Measurements from ENCODE around the gene LIMK1.
"Not testable (repeated sequence)": the region's sequence is repeated elsewhere in the genome, so short reads cannot be mapped to it uniquely, and the experiment has no call there.

The LIMK1 gene

DNA sequence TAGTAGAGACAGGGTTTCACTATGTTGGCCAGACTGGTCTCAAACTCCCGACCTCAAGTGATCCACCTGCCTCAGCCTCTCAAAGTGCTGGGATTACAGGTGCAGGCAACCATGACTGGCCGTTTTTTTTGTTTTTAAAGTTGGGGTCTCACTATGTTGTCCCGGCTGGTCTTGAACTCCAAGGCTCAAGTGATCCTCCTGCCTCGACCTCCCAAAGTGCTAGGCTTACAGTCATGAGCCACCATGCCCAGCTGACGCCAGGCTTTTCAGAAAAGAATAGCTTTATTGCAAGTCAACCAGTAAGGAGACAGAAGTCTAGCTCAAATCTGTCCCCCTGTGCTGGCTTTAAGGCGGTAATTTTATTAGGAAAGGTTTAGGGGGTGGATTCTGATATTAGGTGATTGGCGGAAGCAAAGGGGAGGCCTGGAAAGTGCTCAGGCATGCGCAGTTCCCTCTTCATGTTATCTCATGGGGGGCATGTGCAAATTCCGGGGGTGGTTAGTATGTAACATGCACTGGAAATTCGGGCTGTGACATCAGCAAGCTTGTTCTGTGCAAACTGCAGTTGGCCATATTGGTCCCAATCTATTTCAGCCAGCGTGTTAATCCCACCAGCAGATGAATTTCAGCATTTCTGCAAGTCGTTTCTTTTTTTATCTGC, 42.7 kb downstream of the LIMK1 start:
- DNase-seq = no peak

DNA sequence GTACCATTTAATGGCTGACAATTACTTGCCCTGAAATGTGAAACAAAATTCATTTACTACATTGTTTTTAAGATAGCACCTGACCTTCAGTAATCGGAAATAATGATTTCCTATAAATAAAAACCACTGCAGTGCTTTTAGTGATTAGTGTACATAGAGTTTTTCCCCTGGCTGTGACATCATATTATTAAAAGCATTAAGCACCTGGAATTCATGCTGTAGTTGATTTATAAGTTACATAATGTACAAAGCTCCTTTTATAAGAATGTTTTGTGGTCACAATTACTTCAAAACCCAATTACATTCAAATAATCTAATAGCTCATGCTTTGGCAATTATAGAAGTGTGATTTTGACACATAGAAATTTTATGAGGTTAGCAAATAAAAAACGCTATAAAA, 46.3 kb downstream of the LIMK1 start:
- DNase-seq = no peak

DNA sequence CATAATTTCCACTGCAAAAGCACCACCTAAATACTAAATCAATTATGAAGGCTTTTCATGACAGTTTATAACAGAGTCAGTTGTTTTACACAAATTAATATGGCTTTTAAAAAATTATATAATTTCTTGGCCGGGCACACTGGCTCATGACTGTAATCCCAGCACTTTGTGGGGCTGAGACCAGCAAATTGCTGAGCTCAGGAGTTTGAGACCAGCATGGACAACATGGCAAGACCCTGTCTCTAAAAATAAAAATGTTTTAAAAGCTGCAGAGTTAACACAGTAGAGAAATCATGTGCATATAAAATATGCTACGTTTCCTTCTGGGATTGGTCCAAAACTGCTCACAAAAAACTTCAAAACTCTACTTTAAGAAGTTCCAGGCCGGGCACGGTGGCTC, 46.9 kb downstream of the LIMK1 start:
- DNase-seq = no peak

DNA sequence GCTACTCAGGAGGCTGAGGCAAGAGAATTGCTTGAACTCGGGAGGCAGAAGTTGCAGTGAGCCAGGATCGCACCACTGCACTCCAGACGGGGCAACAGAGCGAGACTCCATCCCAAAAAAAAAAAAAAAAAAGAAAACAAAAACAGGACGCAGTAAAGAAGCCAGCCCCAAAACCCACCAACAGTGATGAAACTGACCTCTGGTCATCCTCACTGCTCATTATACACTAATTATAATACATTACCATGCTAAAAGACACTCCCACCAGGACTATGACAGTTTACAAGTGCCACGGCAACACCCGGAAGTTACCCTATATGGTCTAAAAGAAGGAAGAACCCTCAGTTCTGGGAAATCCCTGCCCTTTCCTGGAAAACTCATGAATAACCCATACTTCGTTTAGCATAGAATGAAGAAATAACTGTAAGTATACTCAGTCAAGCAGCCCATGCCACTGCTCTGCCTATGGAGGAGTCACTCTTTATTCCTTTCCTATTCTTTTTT, 50.6 kb downstream of the LIMK1 start:
- DNase-seq = no peak

DNA sequence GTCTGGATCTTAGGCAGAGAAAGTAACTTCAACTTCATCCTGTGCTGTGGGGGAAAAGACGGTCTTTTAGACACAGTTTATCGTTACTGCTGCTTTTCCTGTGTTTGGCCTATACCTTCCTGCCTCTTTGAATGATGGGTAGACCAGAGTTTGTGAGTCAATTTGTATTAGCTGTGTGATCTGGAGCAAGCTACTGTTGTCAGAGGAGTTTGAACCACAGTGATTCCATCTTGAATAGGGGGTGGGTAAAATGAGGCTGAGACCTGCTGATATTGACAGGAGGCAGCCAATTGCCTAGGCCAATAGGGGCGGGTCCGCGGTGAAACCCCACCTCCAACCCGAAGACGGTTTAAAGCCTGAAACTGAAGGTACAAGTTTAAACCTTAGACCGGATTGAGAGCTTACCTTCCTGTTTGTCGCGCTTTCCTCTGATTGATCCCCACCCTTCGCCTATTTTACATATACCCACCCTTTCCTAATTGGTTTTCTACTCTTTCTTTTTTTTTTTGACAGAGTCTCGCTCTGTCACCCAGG, 54.8 kb downstream of the LIMK1 start:
- no peak for DNase-seq

DNA sequence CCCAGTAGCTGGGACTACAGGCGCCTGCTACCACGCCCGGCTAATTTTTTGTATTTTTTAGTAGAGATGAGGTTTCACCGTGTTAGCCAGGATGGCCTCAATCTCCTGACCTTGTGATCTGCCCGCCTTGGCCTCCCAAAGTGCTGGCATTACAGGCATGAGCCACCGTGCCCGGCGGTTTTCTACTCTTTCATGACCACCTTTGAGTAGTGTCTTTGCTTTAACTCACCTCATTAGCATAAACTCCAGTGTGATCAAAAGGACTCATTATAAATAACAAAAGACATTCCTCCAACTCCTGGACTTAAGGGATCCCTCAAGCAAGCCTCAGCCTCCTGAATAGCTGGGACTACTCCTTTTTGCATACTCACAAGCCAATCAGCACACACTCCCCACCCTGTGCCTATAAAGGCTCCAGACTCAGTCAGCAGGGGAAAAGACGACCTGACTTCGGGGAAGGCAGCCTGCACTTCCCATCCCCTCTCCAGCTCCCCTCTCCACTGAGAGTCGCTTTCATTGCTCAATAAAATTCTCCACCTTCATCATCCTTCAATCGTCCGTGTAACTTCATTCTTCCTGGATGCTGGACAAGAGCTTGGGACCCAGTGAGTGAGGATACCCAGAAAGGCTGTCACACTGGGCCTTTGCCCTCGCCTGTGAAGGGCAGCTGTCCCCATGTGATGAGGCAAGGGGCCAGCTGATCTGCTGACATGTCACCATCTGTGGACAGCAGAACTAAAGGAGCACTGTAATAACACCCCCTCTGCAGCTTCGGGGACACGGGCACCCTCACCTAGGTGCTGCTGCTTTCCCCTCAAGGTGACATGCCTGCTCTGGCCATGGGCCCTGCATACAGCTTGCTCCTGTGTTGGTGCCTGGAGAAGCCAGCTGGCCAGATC, 55.6 kb downstream of the LIMK1 start:
- DNase-seq = no peak

DNA sequence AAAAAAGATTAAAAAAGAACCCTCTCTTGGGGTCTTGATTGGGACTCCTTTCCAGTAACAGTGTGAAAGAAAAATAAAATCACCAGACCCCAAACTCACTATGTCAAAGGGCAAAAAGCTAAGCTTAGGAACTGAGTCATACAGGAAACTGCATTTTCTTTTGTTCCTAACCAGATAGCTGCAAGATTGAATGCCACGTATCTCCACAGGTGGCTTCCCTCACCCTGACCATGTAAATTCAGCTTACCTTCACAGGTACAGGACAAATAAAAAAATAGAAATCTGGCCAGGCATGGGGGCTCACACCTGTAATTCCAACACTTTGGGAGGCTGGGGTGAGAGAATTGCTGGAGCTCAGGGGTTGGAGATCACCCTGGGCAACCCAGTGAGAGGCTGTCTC, 58.1 kb downstream of the LIMK1 start:
- DNase-seq = no peak

DNA sequence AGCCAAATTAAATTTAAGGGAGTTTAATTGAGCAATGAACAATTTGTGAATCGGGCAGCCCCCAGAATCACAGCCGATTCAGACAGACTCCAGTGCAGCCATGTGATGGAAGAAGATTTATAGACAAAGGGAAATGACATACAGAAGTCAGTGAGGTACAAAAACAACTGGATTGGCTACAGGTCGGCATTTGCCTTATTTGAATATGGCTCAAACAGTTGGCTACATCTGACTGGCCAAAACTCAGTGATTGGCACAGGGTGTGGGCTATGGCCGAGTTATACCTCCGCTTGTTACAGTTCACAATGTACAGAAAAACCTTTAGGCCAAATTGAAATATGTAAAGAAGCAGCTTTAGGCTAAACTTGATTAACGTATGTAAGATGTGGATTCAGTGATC, 59.8 kb downstream of the LIMK1 start:
- DNase-seq = no peak

DNA sequence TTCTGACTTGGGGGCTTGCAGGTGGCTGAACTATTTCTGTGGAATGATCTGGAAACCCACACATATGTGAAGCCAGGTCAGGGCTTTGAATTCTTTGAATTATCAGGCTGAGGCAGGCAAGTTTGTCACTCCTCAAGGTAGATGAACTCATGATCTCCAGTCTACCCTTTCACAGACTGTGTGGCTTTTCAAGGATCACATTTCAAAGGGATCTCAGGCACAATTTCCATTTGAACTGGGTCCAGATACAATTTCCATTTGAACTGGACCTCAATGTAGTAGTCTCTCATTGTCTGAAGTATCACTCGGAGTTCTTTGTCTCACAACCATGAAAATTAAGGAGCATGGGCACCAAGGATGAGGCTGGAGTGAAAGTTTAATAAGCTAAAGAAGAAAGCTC, 64.9 kb downstream of the LIMK1 start:
- no peak for DNase-seq

DNA sequence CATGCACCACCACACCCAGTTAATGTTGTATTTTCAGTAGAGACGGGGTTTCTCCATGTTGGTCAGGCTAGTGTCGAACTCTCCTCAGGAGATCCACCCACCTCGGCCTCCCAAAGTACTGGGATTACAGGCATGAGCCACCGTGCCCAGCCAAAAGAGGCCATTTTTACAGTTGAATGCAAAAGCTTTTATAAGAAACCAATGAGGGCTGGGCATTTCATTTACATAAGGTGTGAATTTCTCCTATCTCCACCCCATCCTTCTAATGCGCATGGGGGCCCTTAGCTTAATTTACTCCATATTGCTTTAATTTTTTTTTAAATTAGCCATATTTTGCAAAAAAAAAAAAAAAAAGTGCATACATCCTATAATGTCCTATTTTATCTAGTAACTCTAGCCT, 65.5 kb downstream of the LIMK1 start:
- DNase-seq = no peak

DNA sequence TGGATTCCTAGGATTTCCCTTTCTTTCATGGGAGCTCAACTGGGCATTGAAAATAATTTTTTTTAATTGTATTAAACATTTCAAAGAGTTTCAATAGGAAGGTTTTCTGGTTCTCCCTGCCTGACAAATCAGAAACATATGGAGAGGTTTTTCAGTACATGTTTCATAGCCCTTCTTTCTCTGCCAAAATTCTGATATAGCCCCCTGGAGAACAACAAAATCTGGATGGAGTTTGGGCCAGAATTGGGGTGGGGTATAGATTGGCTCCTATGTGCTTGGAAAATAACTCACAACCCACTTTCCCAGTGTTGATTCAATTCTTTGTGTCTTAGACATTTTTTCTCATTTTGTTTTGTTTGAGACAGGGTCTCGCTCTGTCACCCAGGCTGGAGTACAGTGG, 66.0 kb downstream of the LIMK1 start:
- no peak for DNase-seq

DNA sequence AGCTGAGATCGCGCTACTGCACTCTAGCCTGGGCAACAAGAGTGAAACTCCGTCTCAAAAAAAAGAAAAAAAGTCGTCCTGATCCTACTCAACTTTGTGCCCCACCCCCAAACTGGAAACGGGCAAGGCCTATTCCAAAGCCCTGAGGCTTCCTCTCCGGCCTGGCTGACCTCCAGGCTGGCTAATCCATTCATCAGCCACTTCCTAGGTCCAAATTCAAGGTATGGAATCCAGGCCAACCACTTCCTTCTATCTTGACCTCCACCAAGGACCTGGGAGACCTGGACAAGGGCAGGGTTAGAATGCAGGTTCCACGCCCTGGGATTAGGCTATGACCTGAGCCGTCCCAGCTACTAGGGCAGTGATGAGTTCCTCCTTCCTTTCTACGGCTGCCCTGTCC, 70.1 kb downstream of the LIMK1 start:
- DNase-seq = no peak

DNA sequence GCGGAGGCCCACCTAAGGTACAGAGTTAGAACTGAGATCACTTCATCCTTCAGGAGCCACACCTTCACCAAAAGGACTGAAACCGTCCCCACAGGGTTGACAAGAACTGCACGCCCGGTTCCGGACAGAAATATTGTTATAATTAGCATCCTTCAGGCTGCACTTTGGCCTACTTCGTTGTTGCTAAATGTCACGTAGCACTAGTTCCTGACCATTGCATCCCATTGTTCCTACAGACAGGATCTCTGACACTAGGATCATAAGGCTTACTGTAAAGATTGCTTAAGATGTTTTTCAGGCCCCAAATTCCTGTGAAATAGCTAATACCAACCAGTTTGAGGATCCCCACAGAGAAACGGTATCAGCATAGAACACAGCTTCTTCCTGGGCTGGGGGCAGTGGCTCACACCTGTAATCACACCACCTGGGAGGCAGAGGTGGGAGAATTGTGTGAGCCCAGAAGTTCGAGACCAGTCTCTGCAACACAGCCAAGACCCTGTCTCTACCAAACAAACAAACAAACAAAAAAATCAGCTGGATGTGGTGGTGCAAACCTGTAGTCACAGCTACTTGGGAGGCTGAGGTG, 72.3 kb downstream of the LIMK1 start:
- DNase-seq = no peak

DNA sequence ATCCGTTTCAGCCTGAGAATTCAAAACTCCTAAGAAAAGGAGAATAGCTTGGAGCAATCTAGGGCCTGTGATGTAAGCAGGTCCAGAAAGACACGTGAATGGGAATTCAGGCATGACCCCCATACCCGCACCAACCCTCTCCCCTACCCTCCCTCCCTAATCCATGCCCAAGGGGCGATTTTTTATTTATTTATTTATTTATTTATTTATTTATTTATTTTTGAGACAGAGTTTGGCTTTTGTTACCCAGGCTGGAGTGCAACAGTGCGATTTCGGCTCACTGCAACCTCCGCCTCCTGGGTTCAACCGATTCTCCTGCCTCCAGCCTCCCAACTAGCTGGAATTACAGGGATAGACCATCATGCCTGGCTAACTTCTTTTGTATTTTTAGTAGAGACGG, 74.0 kb downstream of the LIMK1 start:
- DNase-seq = no peak

DNA sequence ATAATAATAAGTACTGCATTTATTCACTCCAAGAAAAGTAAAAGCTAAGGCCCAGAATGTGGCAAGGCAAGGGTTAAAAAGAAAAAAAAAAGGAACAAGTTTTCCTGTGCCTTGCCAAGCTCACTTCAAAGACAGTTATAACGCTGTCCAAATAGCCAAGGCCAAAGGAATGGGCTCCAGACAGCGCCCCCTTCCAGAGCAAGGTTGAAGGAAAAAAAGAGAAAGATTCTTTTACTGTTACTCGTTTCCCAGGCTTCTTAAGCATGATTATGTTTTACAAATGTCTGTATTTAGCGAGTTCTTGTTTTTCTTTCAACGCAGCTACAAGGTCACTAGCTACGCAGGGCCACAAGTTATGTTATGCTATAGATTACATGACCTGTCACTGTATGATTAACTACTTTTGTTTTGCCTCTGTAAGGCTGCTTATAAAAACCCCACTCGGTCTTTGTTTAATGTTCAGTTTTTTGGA, 81.4 kb downstream of the LIMK1 start:
- no peak for DNase-seq

DNA sequence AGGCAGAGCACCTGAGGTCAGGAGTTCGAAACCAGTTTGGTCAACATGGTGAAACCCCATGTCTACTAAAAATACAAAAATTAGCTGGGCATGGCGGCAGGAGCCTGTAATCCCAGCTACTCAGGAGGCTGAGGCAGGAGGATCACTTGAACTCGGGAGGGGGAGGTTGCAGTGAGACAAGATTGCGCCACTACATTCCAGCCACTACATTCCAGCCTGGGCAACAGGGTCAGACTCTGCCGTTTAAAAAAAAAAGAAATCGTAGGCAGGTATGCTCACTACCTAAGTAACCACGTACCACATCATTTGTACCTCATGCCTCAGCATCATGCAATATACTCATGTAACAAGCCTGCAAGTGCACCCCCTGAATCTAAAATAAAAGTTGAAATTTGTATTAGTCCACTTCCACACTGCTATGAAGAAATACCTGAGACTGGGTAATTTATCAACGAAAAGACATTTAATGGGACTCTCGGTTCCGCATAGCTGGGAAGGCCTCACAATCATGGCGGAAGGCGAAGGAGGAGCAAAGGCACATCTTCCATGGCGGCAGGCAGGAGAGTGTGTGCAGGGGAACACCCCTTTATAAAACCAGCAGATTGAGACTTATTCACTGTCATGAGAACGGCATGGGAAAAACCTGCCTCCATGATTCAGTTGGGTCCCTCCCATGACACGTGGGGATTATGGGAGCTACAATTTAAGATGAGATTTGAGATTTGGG, 82.4 kb downstream of the LIMK1 start:
- DNase-seq = no peak

DNA sequence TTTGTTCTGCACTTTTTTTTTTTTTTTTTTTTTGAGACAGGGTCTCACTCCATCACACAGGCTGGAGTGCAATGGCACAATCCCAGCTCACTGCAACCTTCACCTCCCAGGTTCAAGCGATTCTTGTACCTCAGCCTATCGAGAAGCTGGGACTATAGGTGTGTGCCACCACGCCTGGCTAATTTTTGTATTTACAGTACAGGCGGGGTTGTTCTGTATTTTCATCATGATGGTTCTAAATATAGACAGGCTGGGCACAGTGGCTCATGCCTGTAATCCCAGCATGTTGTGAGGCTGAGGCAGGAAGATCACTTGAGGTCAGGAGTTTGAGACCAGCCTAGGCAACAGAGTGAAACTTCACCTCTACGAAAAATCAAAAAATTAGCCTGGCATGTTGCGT, 83.7 kb downstream of the LIMK1 start:
- DNase-seq = not testable (repeated sequence)
